OCI-M1 (cell line): Measurements from ENCODE around the gene RBM43.
"Not testable (repeated sequence)": the region's sequence is repeated elsewhere in the genome, so short reads cannot be mapped to it uniquely, and the experiment has no call there.

Experiments
- DNase-seq: peaks from one replicate; lab custom pipeline; 2025; lab: John Stamatoyannopoulos, UW

RBM43 gene

DNA sequence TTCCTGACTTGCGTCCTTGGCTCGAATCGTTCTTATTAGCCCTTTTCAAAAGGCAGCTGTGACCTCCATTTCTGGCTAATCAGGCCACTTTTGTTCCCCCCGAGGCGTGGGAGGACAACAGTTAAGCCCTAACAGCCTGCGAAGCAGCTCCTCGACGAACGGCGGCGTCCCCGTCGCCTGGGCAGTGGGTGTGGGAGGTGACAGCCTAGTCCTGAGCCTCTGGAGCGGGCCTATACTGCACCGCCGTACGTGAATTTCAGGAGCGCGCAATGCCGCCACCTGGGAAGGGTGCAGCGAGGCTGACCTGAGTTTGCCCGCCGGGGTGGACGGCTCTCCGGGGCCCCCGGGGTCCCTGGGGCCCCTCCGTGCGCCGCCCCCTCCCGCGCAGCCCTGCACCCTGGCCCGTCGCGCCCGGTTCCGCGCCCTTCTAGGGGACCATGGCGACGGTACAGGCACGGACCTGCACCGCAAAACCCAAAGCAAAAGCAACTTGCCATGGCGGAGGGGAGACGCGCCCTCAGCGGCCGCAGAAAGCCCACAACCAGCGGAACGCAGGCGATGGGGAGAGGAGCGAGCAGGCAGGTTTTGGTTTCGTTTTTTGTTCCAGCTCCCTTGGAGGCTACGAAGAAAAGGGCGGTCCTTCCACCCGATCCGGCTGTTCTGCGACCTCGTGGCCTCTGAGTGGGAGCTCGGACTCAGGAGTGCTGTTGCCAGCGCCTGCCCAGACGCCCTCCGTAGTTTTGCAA is at the start of gene RBM43:
TSS of gene RBM43 (minus strand) at position 633 of the 746 bp plus-strand sequence. CDS start at position 497, 136 bp downstream.
- peak; percentile 97 for DNase-seq

DNA sequence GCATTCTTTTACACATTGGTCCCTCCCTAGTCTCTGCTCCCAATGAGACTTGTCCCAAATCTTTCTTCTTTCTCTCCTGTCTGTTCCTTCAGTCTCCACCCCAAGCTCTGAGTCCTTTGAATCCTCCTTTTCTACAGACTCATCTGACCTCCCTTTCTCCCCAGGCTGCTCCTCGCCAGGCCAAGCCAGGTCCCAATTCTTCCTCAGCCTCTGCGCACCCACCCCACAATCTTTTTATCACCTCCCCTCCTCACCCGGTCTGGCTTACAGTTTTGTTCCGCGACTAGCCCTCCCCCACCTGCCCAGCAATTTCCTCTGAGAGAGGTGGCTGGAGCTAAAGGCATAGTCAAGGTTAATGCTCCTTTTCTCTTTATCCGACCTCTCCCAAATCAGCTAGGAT is 48.6 kb upstream of the RBM43 start:
- DNase-seq, result not testable (repeated sequence)

DNA sequence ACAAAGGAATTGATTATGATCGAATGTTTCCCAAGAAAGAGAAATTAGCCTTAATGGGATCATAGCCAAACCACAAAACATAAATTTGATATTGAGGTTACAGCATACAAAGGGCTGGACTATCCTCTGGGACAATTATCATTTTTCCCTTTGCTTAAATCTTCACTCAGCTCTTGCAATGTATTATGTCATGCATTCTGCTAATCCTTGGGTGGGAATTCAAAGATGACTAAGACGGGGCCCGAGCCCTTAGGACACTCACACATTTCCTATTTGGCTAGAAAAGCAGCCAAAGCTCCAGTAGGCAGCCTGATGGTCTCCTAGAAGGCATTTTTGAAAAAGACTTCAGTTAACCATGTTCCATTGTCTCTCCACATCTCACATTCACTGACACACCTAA is 45.0 kb upstream of the RBM43 start:
- DNase-seq, result peak; percentile 46

DNA sequence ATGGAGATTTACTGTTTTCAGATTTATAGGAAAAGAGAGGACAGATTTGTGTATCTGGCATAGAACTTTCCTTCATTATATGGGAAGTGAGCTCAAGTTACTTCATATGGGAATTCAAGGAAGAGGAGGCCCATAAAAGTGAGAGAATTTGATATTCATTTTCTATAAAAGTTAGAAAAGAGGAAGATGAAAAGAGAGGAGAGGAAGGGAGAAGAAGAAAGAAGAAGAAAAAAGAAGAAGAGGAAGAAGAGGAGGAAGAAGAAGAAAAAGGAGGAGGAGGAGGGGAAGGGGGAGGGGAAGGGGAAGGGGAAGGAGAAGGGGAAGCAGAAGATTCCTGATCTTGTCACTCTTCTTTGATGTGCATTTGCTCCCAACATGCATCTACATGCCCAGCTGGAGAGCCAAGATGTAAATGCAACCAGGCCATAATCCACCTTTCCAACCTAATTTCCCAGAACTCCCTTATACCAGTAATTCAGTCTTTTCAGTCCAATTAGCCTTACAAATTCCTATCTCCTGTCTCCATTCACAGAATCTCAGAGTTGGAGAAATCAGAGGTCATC is 43.5 kb upstream of the RBM43 start:
- DNase-seq, result peak; percentile 31

DNA sequence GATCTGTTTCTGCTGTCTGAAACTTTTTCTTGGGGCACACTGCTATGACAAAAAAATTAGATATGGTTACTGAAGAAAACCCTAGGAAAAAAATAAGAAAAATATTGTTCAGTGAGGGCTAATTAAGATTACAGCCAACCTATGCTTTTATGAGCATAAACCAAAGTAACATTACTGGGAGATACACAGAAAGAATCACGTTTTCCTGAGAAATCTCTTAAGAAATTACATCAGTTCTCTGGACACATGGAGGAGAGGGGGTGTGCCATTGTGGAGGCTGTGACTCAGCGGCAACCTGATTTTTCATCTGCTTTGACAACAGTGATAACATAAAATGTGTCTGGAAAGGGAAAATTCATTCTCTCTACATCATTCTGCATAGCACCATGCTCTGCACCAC is 41.2 kb upstream of the RBM43 start:
- peak; percentile 67 for DNase-seq

DNA sequence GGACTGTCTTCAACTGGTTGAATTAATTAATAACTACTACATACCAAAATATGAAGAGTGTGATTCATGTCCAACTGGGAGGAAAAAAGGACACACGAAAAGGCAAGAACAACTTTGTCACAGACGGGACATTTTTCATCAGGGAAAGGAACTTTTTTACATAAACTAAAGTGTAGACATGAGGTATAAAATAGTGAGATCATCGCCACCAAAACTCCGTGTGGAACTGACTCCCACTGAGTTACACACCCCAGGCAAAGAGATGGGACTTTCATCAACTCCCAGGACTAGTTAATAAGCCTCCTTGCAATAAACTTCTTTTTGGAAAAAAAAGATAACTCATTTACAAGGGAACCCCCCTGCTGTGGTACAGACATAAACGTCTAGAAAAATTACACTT is 40.7 kb upstream of the RBM43 start:
- no peak for DNase-seq

DNA sequence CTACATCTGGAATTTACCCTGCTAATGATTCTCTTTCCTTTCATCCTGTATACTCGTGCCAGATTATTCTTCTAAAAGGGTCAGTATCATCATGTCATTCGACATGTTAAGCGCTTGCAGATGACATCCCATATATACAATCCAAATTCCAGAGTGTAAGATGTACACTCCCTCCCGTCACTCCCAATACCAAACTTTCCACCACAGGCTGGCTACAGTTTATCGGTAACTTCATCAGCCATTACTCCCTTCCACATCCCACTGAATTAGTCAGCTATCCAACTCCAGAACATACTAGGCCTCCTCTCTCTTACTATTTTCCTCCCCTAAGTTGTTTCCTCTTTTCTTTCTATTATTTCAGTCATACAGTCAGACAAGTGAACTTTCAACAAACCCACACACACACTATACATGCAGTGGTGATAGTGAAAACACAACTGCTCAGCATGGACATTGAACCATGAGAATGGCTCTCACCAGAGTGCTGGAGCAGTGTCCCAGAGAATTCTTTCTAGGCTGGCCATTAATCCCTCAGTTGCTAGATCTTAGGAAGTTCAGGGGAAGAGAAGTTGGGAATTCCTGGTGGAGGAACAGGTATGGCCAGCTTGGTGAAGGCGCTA is 38.4 kb upstream of the RBM43 start:
- DNase-seq, result no peak

DNA sequence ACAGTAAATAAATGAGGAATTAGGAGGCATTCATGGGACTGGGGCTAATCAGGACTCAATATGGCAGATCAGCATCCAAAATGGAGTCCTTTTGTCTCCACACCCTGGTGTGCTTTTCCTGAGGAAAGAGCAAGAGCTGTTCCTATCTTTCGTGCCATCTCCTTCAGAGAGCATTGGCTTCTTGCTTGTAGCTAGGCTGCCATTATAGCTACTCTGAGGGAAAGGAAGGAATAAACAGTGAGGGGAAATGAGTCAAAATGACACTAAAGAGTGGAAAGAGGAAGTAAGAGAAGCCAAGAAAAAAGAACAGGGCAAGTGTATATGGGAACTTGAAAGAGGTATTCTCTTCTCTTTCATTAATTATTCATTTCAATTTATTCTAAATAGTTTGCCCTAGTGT is 36.2 kb upstream of the RBM43 start:
- peak; percentile 69 for DNase-seq

DNA sequence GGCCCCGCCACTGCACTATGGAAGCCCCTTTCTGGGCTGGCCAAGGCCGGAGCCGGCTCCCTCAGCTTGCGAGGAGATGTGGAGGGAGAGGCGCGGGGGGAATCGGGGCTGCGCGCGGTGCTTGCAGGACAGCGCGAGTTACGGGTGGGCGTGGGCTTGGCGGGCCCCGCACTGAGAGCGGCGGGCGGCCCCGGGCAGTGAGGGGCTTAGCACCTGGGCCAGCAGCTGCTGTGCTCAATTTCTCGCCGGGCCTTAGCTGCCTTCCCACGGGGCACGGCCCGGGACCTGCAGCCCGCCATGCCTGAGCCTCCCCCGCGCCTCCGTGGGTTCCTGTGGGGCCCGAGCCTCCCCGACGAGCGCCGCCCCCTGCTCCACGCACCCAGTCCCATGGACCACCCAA is 34.3 kb upstream of the RBM43 start:
- not testable (repeated sequence) for DNase-seq

DNA sequence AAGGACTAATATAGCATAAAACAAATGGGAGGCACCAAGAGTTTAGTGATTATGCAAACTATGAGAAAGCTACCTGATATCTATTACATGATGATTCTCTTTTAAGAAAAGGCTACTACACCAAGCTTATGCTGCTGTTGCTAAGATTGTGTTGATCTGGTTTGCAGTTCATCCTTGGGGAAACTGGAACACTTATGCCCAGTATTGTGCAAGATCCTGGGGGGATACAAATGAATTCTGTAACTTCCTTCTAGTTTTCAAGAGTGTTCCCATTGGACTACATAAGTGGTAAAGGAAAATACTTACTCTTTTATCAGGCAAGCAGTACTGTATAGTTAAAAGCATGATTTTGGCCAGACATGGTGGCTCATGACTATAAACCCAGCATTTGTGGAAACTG is 30.9 kb upstream of the RBM43 start:
- no peak for DNase-seq

DNA sequence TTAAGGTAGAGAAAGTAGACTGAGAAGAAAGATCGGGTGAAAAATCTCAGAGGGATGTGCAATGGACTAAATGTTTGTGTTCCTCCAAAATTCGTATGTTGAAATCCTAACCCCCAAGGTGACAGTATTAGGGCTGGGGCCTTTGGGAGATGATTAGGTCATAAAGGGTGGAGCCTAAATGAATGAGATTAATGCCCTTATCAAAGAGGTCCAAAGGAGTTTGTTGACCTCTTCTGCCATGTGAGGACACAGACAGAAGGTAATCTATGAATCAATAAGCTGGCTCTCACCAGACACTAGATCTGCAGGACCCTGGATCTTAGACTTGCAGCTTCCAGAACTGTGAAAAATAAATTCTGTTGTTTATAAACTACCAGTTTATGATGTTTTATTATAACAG is 30.5 kb upstream of the RBM43 start:
- DNase-seq, result peak; percentile 69

DNA sequence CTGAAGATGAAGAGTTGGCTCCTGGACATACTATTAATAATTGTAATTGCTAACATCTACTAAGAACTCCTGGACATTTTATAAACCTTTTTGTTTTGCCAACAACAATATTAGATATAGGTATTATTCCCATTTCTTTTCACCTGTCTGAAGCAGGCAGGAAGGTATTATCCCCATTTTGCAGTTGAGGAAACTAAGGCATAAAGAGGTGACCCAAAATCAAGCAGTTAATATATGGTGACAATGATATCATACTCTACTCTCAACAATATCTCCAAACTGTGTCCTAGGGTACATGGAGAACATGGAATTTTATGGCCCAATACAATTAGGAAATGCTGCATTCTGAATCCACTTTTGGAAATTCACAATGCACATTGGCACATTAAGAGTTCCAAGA is 29.6 kb upstream of the RBM43 start:
- no peak for DNase-seq

DNA sequence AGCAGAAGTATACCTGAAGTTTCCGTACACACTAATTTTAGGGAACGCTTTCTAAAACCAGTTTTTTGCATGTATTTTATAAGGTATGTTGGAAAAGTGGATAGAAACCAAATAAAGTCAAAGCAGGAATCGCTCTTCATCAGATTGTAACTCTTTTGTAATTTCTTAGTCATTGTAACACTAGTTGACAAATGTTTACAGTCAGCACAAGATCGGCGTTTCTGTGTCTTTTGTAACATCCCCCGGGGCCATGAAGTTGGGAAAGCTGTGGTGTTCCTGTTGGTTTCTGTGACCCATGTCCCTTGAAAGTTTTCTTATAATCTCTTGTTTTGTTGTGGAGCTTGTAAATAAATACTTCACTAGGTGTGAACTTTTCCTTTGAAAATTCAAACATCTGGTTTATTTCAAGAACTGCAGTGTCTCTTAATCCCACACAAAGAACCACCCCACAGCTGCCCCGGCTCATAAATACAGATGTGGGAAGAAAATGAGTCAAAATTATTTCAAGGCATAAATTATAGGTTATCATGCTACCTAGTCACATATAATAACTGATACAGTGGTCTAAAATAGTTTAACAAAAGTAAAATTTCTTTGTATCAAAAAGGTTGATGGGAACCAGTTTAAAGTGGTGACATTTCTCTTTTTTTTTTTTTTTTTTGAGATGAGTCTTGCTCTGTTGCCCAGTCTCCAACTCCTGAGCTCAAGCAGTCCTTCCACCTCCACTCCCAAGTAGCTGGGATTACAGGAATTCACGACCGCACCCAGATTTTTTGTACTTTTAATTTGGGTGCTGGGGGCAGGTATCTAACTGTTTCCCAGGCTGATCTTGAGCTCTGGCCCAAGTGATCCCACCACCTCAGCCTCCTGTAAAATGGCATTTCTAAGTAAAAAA is 28.6 kb upstream of the RBM43 start:
- peak; percentile 91 for DNase-seq

DNA sequence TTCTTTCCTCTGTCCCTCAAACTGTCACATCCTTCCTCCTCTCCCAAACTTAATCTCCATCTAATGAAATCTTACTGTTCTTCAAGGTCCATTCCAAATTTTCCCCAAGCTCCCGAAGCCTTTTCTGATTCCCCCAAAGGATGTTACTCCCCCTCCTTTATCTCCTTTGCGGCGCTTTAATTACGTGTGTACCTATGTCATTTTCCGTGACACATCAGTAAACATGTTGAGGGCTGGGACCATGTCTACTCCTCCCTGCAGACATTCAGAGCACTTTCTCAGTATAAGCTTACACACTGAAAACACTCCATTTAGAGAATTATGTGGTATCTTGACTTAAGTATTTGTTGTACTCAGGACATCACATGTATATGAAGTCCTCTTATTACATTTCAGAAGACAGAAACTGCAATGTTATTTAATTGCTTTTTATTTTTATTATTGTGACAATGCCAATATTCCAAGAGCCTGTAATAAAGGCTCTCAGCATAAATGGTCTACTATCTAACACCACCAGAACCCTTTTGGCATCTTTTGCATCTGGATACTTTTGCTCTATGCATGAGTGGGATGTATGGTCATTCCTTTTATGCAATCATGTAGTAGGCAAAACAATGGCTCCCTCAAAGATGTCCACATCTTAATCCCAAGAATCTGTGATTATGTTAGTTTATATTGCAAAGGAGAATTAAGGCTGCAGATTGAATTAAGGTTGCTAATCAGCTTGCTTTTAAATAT is 26.0 kb upstream of the RBM43 start:
- DNase-seq, result peak; percentile 66

DNA sequence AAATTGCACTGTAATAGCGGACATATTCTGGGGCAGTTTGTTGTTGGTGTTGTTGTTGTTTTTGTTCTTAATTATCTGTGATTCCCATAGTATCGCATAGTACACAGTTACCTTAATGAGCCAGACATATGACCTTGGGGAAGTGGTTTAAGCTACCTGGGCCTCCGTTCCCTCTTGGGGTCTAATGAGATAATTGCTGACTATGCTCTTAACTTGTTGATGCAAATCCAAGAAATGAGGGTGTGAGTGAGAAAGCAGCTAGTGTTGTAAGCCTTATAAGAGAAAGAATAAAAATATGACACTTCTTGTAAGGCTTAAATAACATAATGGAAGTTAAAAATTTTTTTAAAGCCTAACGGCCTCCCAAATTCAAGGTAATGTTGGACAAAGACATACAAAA is 20.7 kb upstream of the RBM43 start:
- DNase-seq, result no peak

DNA sequence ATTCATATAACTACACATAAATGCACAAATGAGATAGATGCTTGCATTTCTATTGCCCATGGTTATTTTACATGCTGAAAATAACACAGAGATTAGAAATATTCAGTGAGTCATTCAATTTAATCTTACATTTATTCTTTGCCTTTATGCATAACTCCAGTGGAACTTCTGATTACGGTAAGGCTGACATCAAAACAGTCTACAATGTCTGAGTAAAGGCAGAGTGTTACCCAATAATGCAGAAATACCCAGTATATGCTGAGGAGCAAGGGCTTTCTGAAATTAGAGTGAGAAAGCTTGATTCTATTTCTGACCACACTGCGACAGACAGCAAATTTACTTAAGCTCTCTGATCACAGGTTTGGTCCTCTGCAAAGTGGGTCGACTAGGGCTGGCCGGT is 18.6 kb upstream of the RBM43 start:
- no peak for DNase-seq

DNA sequence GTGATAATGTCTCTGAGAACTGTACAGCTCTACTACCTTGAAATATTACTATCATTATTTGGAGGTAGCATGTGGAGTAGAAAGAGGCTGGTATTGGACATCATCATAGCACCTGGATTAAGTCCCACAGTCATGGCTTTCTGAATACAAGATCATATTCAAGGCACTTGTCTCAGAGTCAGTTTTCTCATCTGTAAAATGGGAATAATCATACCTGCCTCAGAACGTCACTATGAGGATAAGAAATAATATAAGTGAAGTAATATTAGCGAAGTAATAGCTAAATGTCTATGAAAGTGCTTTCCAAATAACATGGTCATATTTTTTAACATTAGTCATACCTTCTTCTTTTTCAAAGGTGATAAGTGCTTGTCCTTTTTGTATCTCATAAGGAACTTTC is 16.8 kb upstream of the RBM43 start:
- DNase-seq, result no peak

DNA sequence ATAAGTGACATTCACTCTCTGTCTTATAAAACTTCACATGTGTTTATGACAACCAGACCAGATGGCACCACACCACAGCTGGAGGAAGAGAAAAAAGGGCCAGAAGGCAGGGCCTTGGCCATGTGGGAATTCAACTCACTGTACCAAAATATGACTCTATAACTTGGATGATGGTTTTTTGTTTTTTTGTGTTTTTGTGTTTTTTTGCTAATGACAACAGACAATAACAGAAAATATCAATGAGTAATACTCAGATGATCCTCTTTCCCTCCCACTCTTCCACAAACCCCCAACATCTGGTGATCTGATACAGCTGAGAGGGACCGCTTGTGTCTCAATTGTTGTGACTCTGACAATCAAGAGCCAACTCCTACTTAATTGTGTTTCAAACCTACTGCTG is 15.4 kb upstream of the RBM43 start:
- DNase-seq, result no peak

DNA sequence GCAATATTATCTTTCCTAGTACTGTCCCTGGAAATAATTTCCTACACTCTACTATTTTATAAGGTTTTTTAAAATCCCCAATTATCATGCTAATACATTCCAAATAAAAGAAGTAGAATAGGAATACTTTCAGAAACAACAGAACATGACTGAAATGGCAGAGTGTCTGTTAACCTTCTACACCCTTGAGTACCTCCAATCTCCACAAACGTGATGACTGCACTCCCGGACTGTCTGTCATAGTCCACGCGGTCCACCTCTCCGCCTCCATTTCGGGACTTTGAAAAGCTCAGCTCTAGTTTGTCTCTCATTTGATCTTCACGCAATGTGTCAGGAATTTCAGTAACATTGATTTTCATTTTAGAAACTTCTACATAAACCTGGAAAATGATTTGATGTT is 13.6 kb upstream of the RBM43 start:
- DNase-seq, result no peak

DNA sequence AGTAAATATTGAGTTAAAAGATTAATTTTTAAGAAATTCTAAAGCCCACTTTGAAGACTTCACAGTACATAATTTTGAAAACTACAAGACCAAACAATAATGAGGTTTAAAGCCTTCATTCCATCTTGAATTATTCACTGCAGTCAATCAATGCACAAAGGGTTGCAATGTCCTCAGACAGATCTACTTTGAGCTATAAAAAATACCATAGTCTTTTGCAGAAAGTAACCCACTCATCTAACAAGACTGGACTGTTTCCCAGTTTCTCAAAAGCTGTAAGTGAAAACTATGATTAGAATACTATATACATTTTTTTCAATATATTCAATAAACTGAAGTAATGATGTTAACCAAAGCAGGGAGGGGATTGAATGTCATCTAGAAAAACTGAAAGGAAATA is 10.2 kb upstream of the RBM43 start:
- DNase-seq, result no peak

DNA sequence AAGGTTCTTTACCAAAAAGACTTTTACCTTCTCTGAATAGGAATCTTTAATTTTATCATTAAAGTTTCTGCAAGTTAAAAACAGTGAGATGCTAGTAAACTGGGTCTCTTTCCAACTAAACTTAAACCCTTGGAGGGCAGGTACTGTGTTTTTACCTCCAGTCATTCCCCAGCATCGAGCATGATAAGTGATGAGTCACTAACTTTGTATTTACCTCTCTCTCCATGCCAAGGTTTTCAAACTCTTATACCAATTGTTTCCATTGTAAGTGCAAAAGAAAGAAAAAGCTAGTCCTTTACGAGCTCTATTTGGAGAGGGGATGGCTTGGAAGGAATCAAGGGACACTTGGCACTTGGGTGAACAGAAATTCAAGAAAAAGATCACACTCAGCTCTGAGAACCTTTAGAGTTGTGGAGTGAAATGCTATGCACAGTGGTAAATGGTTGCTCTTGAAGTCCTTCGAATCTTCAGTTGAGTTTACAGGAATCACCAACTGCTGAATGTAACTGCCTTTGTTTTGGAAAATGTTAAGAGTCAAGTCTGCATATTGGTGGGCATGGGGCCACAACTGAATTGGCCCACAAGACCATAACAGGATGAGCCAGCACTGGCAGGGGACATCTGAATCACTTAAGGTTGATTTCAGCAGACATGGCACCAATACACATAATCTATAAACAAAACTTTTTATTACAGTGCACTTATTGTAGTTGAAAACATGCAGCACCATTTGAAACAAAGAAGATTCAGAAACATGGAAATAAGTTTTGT is 8.3 kb upstream of the RBM43 start:
- no peak for DNase-seq
